HG03457 (cell line): ENCODE measurements around the gene USP24.

Source experiments
- ATAC-seq: cut with Tn5 transposase; IDR thresholded peaks from one replicate; pipeline ENCODE4 v1.9.1; 2021; ENCODE audit warnings: moderate number of reproducible peaks; ENCODE audit not compliant: unreplicated experiment

The USP24 gene

DNA sequence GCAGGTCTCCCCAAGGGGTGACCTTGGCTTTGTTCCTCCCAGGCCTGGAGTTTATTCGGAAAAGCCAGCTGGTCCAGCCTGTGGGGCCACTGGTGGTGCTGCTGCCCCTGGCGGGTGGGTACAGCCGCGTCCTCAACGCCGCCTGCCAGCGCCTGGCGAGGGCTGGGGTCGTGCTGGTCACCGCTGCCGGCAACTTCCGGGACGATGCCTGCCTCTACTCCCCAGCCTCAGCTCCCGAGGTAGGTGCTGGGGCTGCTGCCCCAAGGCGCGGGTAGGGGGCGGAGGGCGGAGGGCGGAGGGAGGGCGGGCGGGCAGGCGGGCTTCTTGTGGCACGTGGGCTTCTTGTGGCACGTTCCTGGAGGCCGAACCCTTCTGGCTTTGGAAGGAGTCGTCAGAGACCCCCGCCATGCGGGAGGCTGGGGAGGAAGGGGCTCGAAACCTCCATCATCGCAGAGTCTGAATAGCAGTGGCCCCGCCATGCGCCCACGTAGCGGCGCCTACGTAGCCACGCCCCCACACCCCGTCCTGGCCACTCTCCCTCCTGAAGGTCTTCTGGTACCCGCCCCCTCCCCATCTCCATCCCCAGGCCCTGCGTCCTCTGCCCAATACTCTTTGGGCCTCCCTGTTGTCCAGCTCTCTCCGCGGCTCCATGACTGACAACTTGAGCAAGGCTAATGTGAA, 159.1 kb downstream of the USP24 start:
- no peak for ATAC-seq

DNA sequence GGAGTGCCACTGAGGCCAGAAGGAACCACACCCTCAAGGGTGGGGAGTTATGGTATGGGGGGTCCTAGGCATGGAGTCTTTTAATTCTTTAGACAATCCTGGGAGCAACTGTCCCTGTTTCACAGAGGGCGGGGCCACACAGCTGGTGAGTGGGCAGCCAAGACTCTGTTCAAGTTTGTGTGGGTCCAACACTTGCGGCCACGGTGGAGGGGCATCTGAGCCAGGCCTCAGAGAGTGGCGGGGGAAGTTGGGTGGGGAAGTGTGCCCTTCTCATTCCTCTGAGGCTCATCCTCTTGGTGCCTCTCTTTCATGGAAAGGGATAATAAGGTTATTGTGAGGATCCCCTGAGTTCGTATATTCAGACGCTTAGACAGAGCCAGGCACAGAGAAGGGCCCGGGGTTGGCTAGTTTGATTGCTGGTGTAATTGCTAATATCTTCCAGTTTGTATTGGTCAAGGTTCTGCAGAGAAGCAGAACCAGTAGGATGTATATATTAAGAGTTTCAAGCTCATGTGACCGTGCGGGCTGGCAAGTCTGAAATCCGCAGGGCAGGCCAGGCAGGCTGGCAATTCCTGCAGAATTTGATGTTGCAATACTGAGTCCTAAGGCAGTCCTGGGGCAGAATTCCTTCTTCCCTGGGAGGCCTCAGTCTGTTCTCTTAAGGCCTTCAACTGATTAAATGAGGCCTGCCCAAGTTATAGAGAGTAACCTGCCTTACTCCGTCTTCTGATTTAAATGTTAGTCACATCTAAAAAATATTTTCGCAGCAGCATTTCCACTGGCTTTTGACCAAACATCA, 159.9 kb downstream of the USP24 start:
- no peak for ATAC-seq

DNA sequence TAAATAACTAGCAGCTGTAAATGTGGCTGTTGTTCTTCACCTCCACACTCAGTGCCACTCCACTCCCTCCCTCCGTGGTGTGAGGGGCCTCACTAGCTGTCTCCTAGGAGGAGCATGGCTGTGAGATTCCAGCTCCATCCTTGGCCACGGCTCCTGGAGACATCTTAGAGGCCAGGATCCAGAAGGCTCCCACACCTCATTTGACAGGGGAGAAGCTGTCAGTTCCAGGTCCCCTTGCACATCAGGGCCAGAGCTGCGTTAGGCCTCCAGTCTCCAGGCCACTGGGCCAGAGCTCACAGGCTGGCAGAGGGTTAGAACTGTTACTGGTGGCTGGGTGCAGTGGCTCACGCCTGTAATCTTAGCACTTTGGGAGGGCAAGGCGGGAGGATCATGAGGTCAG, 160.8 kb downstream of the USP24 start:
- no peak for ATAC-seq

DNA sequence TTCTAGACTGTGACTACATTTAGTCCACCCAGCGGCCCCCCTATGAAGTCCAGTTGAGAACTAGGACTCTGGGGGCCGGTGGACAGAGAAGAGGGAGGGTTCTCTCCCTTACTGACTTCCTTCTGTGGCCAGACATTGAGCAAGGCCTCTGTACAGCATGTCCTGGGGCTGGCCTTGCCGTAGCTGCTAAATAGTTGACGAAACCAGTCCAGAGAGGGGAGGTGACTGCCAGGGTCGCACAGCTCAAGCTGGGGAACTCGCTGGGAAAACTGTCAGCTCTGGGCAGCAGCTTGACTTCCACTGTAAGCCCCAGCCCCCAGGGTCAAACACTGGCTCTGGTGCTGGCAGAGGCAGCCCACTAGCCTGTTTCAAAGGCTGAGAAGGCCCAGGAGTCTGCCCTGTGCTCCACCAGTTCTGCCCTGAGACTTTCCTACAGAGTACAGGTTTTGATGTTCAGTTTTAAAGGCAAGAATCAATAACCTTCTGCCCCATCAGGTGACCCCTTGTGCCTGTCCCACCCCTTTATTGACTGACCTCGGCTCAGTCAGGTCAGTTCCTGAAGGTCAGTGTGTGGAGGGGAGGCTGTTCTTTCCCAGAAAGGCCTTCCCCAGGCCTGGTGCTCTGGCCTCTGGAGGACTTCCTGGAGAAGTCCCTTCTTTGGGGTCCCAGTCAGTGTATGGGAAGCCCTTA, 161.8 kb downstream of the USP24 start:
- no peak for ATAC-seq

DNA sequence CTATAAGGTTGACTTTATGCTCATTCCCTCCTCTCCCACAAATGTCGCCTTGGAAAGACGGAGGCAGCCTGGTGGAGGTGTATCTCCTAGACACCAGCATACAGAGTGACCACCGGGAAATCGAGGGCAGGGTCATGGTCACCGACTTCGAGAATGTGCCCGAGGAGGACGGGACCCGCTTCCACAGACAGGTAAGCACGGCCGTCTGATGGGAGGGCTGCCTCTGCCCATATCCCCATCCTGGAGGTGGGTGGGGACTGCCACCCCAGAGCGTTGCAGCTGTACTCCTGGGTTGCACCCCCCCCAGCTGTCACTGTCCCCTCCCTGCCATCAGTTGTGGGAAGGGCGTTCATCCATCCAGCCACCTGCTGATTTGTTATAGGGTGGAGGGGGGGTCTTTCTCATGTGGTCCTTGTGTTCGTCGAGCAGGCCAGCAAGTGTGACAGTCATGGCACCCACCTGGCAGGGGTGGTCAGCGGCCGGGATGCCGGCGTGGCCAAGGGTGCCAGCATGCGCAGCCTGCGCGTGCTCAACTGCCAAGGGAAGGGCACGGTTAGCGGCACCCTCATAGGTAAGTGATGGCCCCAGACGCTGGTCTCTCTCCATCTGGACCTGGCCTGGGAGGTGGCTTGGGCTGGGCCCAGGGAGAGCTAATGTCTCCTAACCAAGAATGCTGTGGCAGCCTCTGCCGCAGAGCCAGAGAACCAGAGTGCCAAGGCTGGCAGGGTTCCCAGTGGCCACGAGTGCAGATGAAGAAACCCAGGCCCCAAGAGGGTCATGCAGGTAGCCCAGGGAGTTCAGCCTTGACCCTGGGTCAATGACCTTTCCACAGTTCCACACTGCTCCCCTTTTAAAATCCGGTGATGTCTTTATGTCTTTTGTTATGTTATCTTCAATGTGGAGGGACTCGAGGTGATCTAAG, 162.7 kb downstream of the USP24 start:
- ATAC-seq = no peak

DNA sequence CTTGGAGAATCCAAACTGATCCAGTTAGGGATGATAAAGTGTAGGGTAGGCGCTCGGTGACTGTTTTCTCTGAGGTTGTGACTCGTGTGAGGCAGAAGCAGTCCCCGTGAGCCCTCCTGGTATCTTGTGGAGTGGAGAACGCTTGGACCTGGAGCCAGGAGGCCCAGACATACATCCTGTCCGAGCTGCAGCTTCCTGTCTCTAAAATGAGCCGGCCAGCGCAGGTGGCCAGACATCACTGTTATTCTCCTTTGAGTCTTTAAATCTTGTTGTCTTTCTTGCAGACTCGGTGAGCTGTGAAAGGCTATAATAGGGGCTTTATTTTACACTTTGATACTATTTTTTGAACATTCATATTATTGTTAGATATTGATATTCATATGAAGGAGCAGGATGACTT, 163.5 kb downstream of the USP24 start:
- ATAC-seq = no peak

DNA sequence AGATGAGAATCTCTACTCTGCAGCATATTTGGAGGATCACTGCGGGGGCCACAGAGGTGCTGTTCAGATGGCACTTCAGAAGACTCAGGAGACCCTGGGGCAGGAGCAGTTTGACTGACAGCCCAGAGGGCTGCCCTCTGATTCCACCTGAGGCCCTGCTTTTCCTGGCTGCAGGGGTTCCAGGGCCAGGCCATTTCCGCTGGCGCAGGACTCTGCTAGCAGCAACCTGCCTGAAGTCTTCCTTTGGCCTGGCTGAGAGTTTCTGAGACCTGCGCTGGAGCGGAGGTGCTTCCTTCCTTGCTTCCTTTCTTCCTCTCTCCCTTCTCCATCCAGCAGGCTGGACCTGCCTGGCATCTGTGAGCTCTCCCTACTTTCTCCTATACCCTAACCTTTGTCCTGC, 164.0 kb downstream of the USP24 start:
- ATAC-seq = no peak

DNA sequence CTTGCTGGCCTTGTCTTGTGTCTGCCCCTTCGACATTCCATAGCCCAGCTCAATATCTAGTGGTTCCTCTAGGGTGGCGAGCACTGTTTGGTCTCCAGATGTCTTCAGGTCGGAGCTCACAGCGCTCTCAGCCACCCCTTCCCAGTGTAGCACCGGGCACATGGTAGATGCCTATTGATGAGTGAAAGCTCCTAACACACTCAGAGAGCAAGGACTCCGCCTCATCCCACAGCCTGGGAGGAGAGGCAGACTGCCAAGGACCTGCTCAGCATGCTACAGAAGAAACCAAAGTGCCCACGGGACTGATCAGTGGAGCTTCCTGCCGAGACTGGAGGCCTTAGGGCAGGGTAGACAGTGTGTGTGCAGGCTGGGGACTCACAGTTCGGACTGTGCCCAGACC, 164.9 kb downstream of the USP24 start:
- no peak for ATAC-seq

DNA sequence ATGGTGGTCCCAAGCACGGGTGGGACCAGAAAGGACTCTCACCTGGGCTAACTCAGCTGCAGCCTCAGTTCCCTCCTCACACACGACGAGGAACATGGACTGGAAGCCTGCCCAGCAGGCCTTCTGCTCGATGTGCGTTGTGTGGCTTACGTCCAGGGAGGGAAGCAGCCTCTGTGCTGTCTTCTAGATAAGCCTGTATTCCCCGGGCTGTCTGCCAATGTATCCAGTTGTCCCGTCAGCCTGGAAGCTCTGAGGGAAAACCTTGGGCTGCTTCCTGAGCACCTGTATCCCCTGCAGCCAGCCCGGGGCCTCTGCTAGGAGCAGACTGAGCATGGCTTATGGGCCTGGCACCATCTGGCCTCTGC, 165.3 kb downstream of the USP24 start:
- ATAC-seq = no peak

DNA sequence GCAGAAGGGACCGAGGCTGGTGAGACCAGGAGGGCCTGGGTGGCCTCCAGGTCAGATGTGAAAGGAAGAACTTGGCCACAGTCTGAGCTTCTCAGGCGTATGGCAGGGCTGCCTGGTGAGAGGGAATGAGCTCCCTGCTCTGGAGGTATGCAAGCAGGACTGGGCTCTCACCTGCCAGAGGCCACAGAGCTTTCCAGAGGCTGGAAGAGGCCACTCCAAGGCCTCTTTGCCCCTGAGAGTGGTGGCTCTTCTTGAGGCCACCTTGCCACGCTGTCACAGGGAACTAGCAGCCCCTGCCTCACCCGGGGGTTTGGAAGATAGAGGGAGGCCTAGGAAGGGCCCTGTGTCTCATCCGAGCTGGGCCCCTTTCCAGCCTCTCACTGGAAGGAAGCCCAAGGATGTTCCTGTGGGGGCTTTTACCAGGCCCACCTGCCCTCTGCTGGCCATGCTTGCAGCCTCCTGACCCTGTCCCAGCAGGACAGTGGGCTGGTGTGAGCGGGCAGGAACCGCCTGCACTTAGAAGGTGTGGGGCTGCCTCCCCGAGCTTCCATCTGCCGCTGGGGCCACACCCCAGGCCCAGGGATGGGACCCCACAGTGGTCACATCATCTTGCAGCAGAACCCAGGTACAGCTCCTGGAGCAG, 165.8 kb downstream of the USP24 start:
- no peak for ATAC-seq

DNA sequence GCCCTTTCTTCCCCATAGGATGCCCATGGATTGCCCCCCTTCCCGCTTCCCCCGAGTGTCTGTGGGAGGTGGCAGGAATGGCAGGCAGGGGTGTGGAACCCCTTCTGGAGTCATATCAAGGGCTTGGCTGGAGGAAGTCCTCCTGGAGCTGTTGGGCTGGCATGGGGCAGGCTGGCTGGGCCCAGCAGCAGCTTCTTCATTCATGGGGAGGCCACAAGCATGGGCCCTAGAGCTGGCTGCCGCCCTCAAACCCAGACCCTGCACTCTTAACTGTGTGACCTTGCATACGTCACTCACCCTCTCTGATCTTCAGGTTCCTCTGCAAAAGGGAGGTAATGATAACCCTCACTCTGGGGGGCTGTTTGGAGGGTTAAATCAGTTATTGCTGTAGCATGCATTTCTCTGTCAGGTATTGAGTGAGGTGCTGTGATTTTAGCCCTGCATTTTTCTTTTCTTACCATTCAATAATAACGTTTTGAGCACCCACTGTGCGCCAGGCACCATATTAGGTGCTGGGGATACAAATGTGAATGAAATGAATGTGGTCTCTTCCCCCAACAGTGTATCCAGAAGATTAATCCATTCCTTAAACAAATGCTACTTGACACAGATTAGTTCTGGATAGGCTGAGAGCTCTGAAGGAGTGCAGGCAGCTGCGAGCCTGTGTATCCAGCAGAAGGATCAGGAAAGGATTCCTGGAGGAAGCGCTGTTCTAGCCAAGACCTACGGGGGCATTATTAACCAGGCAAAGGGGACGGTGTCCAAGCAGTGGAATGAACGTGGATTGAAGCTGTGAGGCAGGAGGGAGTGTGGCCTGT, 166.5 kb downstream of the USP24 start:
- ATAC-seq = no peak

DNA sequence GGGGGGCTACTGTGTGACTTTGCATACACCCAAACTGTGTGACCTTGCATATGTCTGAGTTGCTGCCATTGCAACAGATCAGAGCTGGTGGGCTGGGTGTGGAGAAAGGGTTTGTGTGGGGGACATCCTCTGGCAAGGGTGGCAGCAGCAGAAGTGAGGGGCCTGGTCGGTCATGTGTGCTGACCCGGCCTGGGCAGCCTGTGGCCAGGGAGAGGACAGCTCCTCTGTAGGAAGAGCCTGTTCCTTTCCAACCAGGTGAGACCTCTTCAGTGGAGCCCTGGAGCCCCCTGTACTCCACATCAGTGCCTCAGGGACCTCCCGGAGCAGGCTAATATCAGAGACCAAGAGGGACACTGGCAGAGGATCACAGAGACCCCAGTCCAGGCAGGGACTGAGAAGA, 167.6 kb downstream of the USP24 start:
- no peak for ATAC-seq

DNA sequence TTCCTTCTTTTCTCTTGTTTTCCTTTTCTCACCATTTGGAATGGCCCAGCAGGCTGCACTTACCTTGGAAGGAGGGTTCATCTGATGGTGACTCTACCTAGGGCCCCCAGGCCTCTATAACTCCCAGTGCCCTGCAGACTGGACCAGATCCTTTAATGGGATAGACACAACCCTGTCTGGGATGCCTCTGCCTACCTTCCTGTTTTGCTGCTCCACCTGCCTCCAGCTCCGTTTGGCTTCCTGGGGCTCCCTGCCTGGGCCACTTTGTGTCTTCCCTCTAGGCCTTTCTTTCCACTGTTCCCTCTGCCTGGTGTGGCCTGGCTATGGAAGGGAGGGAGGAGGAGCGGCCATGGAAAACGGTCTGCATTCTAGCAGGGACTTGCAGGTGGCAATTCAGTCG, 168.3 kb downstream of the USP24 start:
- no peak for ATAC-seq

DNA sequence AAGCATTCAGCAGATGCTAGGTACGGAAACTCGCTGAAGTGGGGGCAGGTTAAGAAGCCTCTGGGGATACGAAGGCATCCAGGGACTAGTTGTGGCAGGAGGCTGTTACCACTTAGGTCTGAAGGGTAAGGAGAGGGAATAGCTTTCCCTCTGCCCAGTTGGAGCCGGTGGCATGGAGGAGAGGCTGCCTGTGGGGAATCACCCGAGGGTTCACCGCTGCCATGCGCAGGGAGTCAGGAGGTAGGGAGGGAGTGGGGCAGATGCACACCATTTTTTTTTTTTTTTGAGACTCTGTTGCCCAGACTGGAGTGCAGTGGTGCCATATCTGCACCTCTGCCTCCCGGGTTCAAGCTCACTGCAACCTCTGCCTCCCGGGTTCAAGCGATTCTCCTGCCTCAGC, 169.7 kb downstream of the USP24 start:
- ATAC-seq = no peak

DNA sequence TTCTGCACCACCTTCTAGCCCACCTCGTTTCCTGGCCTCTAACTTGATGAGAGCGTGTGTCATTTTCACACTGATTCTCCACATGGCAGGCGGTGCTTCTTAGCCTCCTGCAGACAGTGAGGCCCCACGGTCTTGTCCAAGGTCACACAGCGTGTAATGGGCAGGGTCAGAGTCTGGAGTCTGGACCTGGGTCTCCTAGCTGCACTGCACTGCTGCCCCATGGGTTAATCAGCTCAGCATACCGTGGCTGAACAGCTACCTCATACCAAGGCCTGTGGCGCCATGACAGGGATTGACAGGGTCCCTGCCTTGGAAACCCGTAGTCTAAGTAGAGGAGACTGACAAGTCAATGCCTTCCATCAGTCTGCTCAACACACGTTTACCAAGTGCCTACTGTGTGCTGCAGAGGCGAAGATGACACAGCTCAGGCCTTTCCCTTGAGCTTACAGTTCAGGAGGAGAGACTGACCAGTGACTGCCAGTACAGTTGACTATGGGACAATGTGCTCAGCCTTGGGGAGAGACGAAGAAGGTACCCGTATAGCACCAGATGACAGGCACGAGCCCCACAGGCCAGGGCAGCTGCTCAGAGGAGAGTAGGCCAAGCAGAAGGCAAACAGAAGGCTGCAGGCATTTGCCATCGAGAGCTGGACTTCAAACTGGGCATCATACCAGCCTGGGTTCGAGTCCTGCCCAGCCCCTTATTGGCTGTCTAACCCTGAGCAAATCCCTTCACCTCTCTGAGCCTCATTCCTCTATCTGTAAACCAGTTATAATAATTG, 170.4 kb downstream of the USP24 start:
- no peak for ATAC-seq

DNA sequence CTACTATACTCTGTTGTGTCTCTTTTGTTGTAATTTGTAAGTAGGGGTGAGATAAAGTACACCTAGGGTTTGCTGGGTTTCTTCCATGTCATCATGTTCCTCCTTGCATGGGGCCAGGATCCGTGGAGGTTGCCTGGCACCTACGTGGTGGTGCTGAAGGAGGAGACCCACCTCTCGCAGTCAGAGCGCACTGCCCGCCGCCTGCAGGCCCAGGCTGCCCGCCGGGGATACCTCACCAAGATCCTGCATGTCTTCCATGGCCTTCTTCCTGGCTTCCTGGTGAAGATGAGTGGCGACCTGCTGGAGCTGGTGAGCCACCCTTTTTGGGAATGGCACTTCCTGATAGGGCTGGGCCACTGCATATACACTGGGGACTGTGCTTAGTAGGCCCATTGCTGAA, 171.4 kb downstream of the USP24 start:
- no peak for ATAC-seq

DNA sequence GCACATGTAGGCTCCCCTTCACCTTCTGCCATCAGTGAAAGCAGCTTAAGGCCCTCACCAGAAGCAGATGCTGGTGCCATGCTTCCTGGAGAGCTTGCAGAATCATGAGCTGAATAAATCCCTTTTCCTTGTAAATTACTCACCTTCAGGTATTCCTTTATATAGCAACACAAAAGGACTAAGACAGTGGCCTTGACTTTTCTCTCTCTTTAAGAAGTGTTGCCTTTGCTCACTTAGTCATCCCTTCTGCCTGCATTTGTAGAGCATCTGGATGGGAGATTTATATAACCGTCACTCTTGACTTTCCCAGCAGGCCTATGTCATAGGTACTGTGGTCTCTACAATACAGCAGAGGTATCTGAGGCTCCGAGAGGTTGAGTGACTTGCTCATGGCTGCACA, 172.2 kb downstream of the USP24 start:
- ATAC-seq = no peak

DNA sequence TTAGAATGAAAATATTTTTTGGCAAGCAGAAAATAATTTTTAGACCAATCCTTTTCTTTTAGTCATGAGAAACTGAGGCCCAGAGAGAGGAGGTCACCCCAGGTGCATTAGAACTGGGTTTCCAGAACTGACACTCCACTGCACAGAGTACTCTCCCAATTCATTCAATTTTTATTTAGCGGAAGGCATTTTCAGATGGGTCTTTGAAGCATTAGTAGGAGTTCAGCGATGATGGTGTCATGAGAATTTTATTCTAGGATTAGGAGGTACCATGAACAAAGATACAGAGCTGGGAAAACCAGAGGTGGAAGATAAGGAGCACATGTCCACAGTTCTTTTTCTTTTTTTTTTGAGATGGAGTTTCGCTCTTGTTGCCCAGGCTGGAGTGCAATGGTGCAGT, 173.6 kb downstream of the USP24 start:
- ATAC-seq = no peak

DNA sequence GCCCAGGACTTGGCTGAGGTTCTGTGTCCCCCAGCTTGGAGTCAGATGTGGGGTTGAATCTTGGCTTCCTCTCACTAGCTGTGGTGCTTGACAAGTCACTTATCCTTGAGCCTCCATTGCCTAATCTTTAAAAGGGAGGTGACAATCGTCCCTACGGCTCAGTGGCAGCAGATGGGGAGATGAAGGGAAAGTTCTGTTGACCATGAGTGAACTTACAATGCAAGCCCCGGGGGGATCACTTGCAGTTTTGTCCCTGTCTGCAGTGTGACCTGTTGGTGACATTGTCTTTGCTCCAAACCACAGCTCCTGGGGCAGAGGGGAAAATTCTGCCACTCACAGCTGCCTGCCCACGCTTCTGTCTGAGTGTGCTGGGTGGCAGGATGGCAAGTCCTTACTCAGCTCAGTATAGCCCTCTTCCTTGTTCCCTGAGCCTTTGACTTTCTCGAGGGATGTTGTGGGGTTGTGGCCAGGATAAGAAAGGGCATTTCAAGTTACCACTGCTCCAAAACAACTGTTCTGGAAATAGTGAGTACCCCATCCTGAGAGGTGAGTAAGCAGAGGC, 174.2 kb downstream of the USP24 start:
- ATAC-seq = no peak
